ENCODE results near the gene PLPPR1. TPM values are rescaled to one million over a fixed set of nuclear protein-coding genes. Genes with fewer than 3 reads are reported as not detected.
"Not testable (repeated sequence)": the region's sequence is repeated elsewhere in the genome, so short reads cannot be mapped to it uniquely, and the experiment has no call there.

Gene PLPPR1
- total and polyA plus RNA-seq, 2 of the 13 experiments (the other 11 are each of a cell fraction or from before 2014, with no cell fraction given): 16.0 to 84.7 TPM

DNA sequence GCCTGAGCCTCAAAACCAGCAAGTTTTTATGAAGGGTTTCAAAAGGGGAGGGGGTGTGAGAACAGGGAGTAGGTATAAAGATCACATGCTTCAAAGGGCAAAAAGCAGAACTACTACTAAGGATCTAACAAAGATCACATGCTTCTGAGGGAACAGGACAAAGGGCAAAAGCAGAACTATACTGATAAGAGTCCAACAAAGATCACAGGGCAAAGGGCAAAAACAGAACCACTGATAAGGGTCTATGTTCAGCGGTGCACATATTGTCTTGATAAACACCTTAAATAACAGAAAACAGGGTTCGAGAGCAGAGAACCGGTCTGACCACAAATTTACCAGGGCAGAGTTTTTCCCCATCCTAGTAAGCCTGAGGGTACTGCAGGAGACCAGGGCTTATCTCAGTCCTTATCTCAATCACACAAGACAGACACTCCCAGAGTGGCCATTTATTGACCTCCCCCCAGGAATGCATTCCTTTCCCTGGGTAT is 298.9 kb downstream of the PLPPR1 start (continued):
- TF ChIP-seq, protein P1, sequence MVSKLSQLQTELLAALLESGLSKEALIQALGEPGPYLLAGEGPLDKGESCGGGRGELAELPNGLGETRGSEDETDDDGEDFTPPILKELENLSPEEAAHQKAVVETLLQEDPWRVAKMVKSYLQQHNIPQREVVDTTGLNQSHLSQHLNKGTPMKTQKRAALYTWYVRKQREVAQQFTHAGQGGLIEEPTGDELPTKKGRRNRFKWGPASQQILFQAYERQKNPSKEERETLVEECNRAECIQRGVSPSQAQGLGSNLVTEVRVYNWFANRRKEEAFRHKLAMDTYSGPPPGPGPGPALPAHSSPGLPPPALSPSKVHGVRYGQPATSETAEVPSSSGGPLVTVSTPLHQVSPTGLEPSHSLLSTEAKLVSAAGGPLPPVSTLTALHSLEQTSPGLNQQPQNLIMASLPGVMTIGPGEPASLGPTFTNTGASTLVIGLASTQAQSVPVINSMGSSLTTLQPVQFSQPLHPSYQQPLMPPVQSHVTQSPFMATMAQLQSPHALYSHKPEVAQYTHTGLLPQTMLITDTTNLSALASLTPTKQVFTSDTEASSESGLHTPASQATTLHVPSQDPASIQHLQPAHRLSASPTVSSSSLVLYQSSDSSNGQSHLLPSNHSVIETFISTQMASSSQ (IDR thresholded peaks at IDR 0.05; ENCODE audit: low read depth): peak; percentile 82
- TF ChIP-seq, protein P1 (CRISPR knock-in tag; IDR thresholded peaks at IDR 0.05; ENCODE audit: borderline replicate concordance): peak; percentile 92; the same call in 1 of the 2 replicates
- 0 out of 2 replicates have a peak, but pooled peaks have one; percentile 69 for TF ChIP-seq GZF1 (CRISPR knock-in tag; IDR thresholded peaks at IDR 0.05)
- peak; percentile 85 for TF ChIP-seq NR2F6 (IDR thresholded peaks at IDR 0.05)
- TF ChIP-seq NR2F6 (CRISPR knock-in tag; IDR thresholded peaks at IDR 0.05): peak; percentile 91
- TF ChIP-seq, protein P2, sequence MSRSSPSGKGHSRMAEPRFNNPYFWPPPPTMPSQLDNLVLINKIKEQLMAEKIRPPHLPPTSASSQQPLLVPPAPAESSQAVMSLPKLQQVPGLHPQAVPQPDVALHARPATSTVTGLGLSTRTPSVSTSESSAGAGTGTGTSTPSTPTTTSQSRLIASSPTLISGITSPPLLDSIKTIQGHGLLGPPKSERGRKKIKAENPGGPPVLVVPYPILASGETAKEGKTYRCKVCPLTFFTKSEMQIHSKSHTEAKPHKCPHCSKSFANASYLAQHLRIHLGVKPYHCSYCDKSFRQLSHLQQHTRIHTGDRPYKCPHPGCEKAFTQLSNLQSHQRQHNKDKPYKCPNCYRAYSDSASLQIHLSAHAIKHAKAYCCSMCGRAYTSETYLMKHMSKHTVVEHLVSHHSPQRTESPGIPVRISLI (CRISPR knock-in tag; IDR thresholded peaks at IDR 0.05; ENCODE audit: borderline replicate concordance): peak; percentile 60; the same call in 1 of the 2 replicates
- peak; percentile 46; the same call in 1 of the 2 replicates for TF ChIP-seq RAD51 (IDR thresholded peaks at IDR 0.05; ENCODE audit: borderline replicate concordance)
- peak; percentile 64; the same call in 1 of the 2 replicates for TF ChIP-seq SMAD3 (CRISPR knock-in tag; IDR thresholded peaks at IDR 0.05)
- TF ChIP-seq TCF12 (IDR thresholded peaks at IDR 0.05): not testable (repeated sequence)
- 0 out of 2 replicates have a peak, but pooled peaks have one; percentile 21 for TF ChIP-seq TCF12 (CRISPR knock-in tag; IDR thresholded peaks at IDR 0.05)
- TF ChIP-seq ZBTB7B (CRISPR knock-in tag; IDR thresholded peaks at IDR 0.05): peak; percentile 53; the same call in 1 of the 2 replicates
- TF ChIP-seq TEAD3 (CRISPR knock-in tag; optimal IDR thresholded peaks at IDR 0.05; ENCODE audit: borderline replicate concordance): peak; percentile 80
- TF ChIP-seq NKX3-1 (CRISPR knock-in tag; IDR thresholded peaks at IDR 0.05): 0 out of 2 replicates have a peak, but pooled peaks have one; percentile 42
- 0 out of 2 replicates have a peak, but pooled peaks have one; percentile 28 for TF ChIP-seq MEIS2 (CRISPR knock-in tag; IDR thresholded peaks at IDR 0.05)
- TF ChIP-seq, protein P3, sequence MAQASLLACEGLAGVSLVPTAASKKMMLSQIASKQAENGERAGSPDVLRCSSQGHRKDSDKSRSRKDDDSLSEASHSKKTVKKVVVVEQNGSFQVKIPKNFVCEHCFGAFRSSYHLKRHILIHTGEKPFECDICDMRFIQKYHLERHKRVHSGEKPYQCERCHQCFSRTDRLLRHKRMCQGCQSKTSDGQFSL (CRISPR knock-in tag; IDR thresholded peaks at IDR 0.05): peak; percentile 44; the same call in 1 of the 2 replicates
- TF ChIP-seq RCOR2 (CRISPR knock-in tag; IDR thresholded peaks at IDR 0.05): peak; percentile 97
- peak; percentile 68 for TF ChIP-seq ASH2L (IDR thresholded peaks at IDR 0.05; ENCODE audit: insufficient read length, low read depth, low read length)
- 0 out of 2 replicates have a peak, but pooled peaks have one; percentile 61 for TF ChIP-seq ARNT2 (CRISPR knock-in tag; IDR thresholded peaks at IDR 0.05; ENCODE audit: low read depth)
